Loucy (cell line): Measurements from ENCODE around the gene HIVEP2.

Source experiments
- CTCF ChIP-seq: fragments of 200-600 bp; sonication (generic); conservative IDR thresholded peaks from 2 replicates; pipeline ENCODE4 v1.5.1; 2014; ENCODE audit warnings: mild to moderate bottlenecking, antibody characterized with exemption, low read length
- EZH2phosphoT487 ChIP-seq: fragments of 200-600 bp; IDR thresholded peaks from 2 replicates; pipeline ENCODE4 v1.6.1; 2018; ENCODE audit warnings: antibody characterized with exemption, mild to moderate bottlenecking, moderate library complexity, borderline replicate concordance

- TF ChIP-seq CTCF (no peak), EZH2phosphoT487 (no peak)
These were observed 218.4 kb downstream of the HIVEP2 start for GRCh38 chr6:142726616-142727015.
